BJ (cell line): ENCODE measurements around the gene ZBTB9. TPM values are rescaled to one million over a fixed set of nuclear protein-coding genes. Genes with fewer than 3 reads are reported as not detected.

Experiments used
- CTCF ChIA-PET: fragments of 350-600 bp; formaldehyde crosslinking; extraction: SDS; loops from one replicate; lab custom pipeline; 2021; ENCODE audit warnings: antibody characterized with exemption, inconsistent platforms; lab: Yijun Ruan, JAX
- POLR2A ChIA-PET: fragments of 300-600 bp; sonication (Branson Sonifier 250); formaldehyde crosslinking; extraction: SDS; loops from one replicate; lab custom pipeline; 2021; ENCODE audit warnings: antibody characterized with exemption; lab: Charles Lee
- DNase-seq: peaks from one replicate; pipeline ENCODE4 v3.0.0-alpha.2; 2011; ENCODE audit warnings: low read depth
- H3K27me3 ChIP-seq: 2 replicates; pipeline ENCODE4 v1.6.0; 2011; ENCODE audit warnings: low read length; ENCODE audit not compliant: control insufficient read depth, insufficient read depth
- H3K36me3 ChIP-seq: 2 replicates; pipeline ENCODE4 v1.5.1; 2011; ENCODE audit warnings: low read length; ENCODE audit not compliant: control insufficient read depth, insufficient read depth
- H3K4me3 ChIP-seq: 2 replicates; pipeline ENCODE4 v1.5.1; 2011; ENCODE audit warnings: low read depth, mild to moderate bottlenecking, control low read depth, low read length
- polyA plus RNA-seq: library from polyadenylated mRNA; depleted of rRNA; stranded (reverse); fragments of >200 nt; gene quantifications from 2 replicates; pipeline ENCODE4 v1.2.3, GENCODE V29; 2011
- TF ChIP-seq, protein P1 (sequence below): IDR thresholded peaks from 2 replicates; pipeline ENCODE4 v1.5.1; 2011; ENCODE audit warnings: low read depth, mild to moderate bottlenecking, control low read depth, inconsistent platforms, low read length, moderate library complexity; ENCODE audit not compliant: insufficient read depth

ZBTB9 gene
- polyA plus RNA-seq, 1 experiment: 5.7 TPM

- ChIA-PET POLR2A (no interaction called here), CTCF (interaction anchor here (1.5 kb wide), 1 partner anchor 64 kb away, joined by 3 read pairs; no protein-coding TSS in a partner anchor)
- TF ChIP-seq, protein P1, sequence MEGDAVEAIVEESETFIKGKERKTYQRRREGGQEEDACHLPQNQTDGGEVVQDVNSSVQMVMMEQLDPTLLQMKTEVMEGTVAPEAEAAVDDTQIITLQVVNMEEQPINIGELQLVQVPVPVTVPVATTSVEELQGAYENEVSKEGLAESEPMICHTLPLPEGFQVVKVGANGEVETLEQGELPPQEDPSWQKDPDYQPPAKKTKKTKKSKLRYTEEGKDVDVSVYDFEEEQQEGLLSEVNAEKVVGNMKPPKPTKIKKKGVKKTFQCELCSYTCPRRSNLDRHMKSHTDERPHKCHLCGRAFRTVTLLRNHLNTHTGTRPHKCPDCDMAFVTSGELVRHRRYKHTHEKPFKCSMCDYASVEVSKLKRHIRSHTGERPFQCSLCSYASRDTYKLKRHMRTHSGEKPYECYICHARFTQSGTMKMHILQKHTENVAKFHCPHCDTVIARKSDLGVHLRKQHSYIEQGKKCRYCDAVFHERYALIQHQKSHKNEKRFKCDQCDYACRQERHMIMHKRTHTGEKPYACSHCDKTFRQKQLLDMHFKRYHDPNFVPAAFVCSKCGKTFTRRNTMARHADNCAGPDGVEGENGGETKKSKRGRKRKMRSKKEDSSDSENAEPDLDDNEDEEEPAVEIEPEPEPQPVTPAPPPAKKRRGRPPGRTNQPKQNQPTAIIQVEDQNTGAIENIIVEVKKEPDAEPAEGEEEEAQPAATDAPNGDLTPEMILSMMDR: no peak
- no peak for DNase-seq
- H3K27me3 ChIP-seq: peaks cover 10% of the 10 kb centered on the region
- no peaks in the 10 kb centered on the region for H3K36me3 ChIP-seq
- H3K4me3 ChIP-seq: no peak overlapping the region
Measured at GRCh38 chr6:33490621-33491020, 36.2 kb downstream of the ZBTB9 start.

- TF ChIP-seq, protein P1: no peak
- Histone ChIP-seq H3K36me3 (no peaks in the 10 kb centered on the region), H3K27me3 (peaks cover 10% of the 10 kb centered on the region), H3K4me3 (no peak overlapping the region)
- POLR2A ChIA-PET: no interaction called here
- CTCF ChIA-PET: interaction anchor here (1.2 to 1.5 kb wide), 2 partner anchors 38 to 66 kb away, joined by 3 read pairs; partner anchors contain the start of gene ZBTB9
- DNase-seq: no peak
Measured at GRCh38 chr6:33492093-33492492, 37.7 kb downstream of the ZBTB9 start.

DNA sequence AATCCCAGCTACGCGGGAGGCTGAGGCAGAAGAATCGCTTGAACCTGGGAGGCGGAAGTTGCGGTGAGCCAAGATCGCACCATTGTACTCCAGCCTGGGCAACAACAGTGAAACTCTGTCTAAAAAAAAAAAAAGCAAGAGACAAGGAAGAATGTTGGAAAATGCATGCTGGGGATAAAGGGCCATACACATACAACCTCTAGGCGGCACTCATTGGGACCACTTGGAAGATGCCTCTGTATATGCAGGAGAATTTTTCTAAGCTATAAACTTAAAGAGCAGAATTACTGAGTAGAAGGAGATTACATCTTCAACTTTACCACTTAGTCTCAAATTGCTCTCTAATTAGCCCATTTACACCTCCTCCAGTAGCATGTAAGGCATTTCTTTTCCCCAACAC, 42.8 kb downstream of the ZBTB9 start:
- POLR2A ChIA-PET: no interaction called here

GRCh38 chr6:33502486-33502885, 48.1 kb downstream of the ZBTB9 start:
- TF ChIP-seq, protein P1: no peak
- Histone ChIP-seq H3K4me3 (no peak overlapping the region), H3K36me3 (no peaks in the 10 kb centered on the region), H3K27me3 (0 out of 2 replicates have a peak, but pooled peaks cover 4% of the 10 kb centered on the region)
- no peak for DNase-seq
- ChIA-PET CTCF (interaction anchor here (0.6 to 2.0 kb wide), 2 partner anchors 10 to 48 kb away, joined by 3 to 8 read pairs; partner anchors contain the start of gene ZBTB9), POLR2A (no interaction called here)

More for the DNA sequence above, 42.8 kb downstream of the ZBTB9 start:
- peaks cover 5% of the 10 kb centered on the region; the same call in 1 of the 2 replicates for H3K27me3 ChIP-seq
- TF ChIP-seq, protein P1: no peak
- no peak for DNase-seq
- no peak overlapping the region for H3K4me3 ChIP-seq
- CTCF ChIA-PET: no interaction called here
- no peaks in the 10 kb centered on the region for H3K36me3 ChIP-seq

- no peak for DNase-seq
- H3K36me3 ChIP-seq: no peaks in the 10 kb centered on the region
- peaks cover 3% of the 10 kb centered on the region; the same call in 1 of the 2 replicates for H3K27me3 ChIP-seq
- TF ChIP-seq, protein P1: no peak
- no peak overlapping the region for H3K4me3 ChIP-seq
- POLR2A ChIA-PET: no interaction called here
- CTCF ChIA-PET: interaction anchor here (1.2 kb wide), 1 partner anchor 9 kb away, joined by 4 read pairs; no protein-coding TSS in a partner anchor
Measured at GRCh38 chr6:33504486-33504885, 50.1 kb downstream of the ZBTB9 start.
